KMS-11 (cell line): Measurements from ENCODE around the gene CROCC.

Experiments used
- H2AFZ ChIP-seq: fragments of 200-600 bp; sonication (generic); 2 replicates; pipeline ENCODE4 v1.6.1; 2016; ENCODE audit warnings: antibody characterized with exemption, mixed run types, low read depth
- H3K27ac ChIP-seq: fragments of 200-600 bp; sonication (generic); 2 replicates; pipeline ENCODE4 v1.6.1; 2016; ENCODE audit warnings: mild to moderate bottlenecking, mixed run types
- H3K27me3 ChIP-seq: fragments of 200-600 bp; sonication (generic); 2 replicates; pipeline ENCODE4 v1.6.1; 2017; ENCODE audit warnings: mild to moderate bottlenecking, low read depth, mixed run types, moderate library complexity; ENCODE audit not compliant: insufficient read depth
- H3K36me3 ChIP-seq: fragments of 200-600 bp; sonication (generic); 2 replicates; pipeline ENCODE4 v1.6.1; 2017; ENCODE audit warnings: mild to moderate bottlenecking, mixed run types; ENCODE audit not compliant: insufficient read depth
- H3K4me1 ChIP-seq: fragments of 200-600 bp; sonication (generic); 2 replicates; pipeline ENCODE4 v1.6.1; 2016; ENCODE audit warnings: mild to moderate bottlenecking, low read depth, mixed run types; ENCODE audit not compliant: poor library complexity, severe bottlenecking
- H3K4me2 ChIP-seq: fragments of 200-600 bp; sonication (generic); 2 replicates; pipeline ENCODE4 v1.7.0; 2016; ENCODE audit warnings: mild to moderate bottlenecking, mixed run types
- H3K4me3 ChIP-seq: fragments of 200-600 bp; sonication (generic); IDR thresholded peaks from 2 replicates; pipeline ENCODE4 v1.6.1; 2017; ENCODE audit warnings: low read depth, low read length, mixed read lengths; ENCODE audit not compliant: insufficient read depth
- H3K79me2 ChIP-seq: fragments of 200-600 bp; sonication (generic); 2 replicates; pipeline ENCODE4 v1.6.1; 2016; ENCODE audit warnings: low read depth, mixed run types; ENCODE audit not compliant: insufficient read depth
- H3K9ac ChIP-seq: fragments of 200-600 bp; sonication (generic); 2 replicates; pipeline ENCODE4 v1.6.1; 2016; ENCODE audit warnings: mild to moderate bottlenecking, mixed run types
- H4K20me1 ChIP-seq: fragments of 200-600 bp; sonication (generic); 2 replicates; pipeline ENCODE4 v1.6.1; 2016; ENCODE audit warnings: mild to moderate bottlenecking, mixed run types; ENCODE audit not compliant: insufficient read depth
- TF ChIP-seq, protein P1 (sequence below): fragments of 200-600 bp; sonication (generic); conservative IDR thresholded peaks from 2 replicates; pipeline ENCODE4 v1.6.1; 2017; ENCODE audit warnings: low read depth, mild to moderate bottlenecking, antibody characterized with exemption, low read length, moderate library complexity, mixed read lengths

CROCC gene

GRCh38 chr1:16967095-16967575 is 45.4 kb downstream of the CROCC start:
- no peaks in the 10 kb centered on the region for H3K36me3 ChIP-seq
- H3K4me2 ChIP-seq = no peak overlapping the region
- no peaks in the 10 kb centered on the region for H4K20me1 ChIP-seq
- H2AFZ ChIP-seq = no peak overlapping the region
- no peaks in the 10 kb centered on the region for H3K79me2 ChIP-seq
- H3K4me3 ChIP-seq = no peak overlapping the region
- TF ChIP-seq, protein P1, sequence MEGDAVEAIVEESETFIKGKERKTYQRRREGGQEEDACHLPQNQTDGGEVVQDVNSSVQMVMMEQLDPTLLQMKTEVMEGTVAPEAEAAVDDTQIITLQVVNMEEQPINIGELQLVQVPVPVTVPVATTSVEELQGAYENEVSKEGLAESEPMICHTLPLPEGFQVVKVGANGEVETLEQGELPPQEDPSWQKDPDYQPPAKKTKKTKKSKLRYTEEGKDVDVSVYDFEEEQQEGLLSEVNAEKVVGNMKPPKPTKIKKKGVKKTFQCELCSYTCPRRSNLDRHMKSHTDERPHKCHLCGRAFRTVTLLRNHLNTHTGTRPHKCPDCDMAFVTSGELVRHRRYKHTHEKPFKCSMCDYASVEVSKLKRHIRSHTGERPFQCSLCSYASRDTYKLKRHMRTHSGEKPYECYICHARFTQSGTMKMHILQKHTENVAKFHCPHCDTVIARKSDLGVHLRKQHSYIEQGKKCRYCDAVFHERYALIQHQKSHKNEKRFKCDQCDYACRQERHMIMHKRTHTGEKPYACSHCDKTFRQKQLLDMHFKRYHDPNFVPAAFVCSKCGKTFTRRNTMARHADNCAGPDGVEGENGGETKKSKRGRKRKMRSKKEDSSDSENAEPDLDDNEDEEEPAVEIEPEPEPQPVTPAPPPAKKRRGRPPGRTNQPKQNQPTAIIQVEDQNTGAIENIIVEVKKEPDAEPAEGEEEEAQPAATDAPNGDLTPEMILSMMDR = no peak
- H3K4me1 ChIP-seq = no peaks in the 10 kb centered on the region
- H3K27me3 ChIP-seq = no peaks in the 10 kb centered on the region
- H3K27ac ChIP-seq = no peak overlapping the region
- no peak overlapping the region for H3K9ac ChIP-seq

GRCh38 chr1:16967962-16968361 is 46.2 kb downstream of the CROCC start:
- Histone ChIP-seq H4K20me1 (no peaks in the 10 kb centered on the region), H3K27me3 (no peaks in the 10 kb centered on the region), H3K36me3 (no peaks in the 10 kb centered on the region), H3K79me2 (no peaks in the 10 kb centered on the region), H2AFZ (no peak overlapping the region), H3K4me2 (no peak overlapping the region), H3K9ac (no peak overlapping the region), H3K4me3 (no peak overlapping the region), H3K4me1 (no peaks in the 10 kb centered on the region), H3K27ac (no peak overlapping the region)
- TF ChIP-seq, protein P1 = no peak

DNA sequence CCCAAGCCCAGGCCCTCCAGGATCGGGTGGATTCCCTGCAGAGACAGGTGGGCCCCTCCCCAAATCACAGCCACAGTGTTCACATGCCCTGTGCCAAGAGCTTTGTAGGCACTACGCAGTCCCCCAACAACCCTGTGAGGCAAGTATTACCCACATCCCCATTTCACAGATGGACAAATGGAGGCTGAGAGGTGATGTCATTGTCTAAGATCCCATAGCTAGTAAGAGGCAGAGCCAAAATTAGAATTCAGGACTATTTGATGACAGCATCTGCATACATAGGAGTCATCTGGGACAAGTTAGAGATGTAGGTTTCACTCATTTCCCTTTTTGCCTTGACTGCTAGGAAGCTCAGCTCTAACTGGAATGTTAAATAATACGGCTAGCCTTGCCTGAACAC is 46.6 kb downstream of the CROCC start:
- TF ChIP-seq, protein P1 = no peak
- no peaks in the 10 kb centered on the region for H3K79me2 ChIP-seq
- no peak overlapping the region for H3K4me2 ChIP-seq
- no peak overlapping the region for H3K4me3 ChIP-seq
- no peaks in the 10 kb centered on the region for H4K20me1 ChIP-seq
- no peak overlapping the region for H2AFZ ChIP-seq
- no peaks in the 10 kb centered on the region for H3K4me1 ChIP-seq
- no peak overlapping the region for H3K9ac ChIP-seq
- no peak overlapping the region for H3K27ac ChIP-seq
- no peaks in the 10 kb centered on the region for H3K27me3 ChIP-seq
- no peaks in the 10 kb centered on the region for H3K36me3 ChIP-seq

DNA sequence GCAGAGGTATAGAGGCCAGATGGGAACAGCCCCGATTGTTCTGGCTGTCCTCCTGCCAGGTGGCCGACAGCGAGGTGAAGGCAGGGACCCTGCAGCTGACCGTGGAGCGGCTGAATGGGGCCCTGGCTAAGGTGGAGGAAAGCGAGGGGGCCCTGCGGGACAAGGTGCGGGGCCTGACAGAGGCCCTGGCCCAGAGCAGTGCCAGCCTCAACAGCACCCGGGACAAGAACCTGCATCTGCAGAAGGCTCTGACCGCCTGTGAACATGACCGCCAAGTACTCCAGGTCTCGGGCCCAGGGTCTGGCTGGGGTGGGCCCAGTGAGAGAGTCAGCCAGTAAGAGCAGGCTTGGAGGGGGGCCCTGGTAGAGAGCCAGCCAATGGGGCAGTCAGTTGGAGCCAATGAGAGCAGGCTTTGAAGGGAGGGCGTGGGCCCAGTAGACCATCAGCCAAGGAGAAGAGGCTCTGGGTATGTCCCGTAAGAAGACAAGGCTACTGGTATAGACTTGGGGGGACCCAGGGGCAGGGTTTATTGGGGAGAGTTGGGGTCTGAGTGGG is 47.4 kb downstream of the CROCC start:
- TF ChIP-seq, protein P1 = no peak
- Histone ChIP-seq H3K79me2 (no peaks in the 10 kb centered on the region), H3K27ac (no peak overlapping the region), H3K4me1 (no peaks in the 10 kb centered on the region), H3K36me3 (no peaks in the 10 kb centered on the region), H2AFZ (no peak overlapping the region), H3K4me2 (no peak overlapping the region), H3K4me3 (no peak overlapping the region), H3K27me3 (no peaks in the 10 kb centered on the region), H3K9ac (no peak overlapping the region), H4K20me1 (no peaks in the 10 kb centered on the region)
